ENCODE data around the gene LRMDA. TPM values are rescaled to one million over a fixed set of nuclear protein-coding genes. Genes with fewer than 3 reads are reported as not detected.

Gene LRMDA
- total and polyA plus RNA-seq, 2 of the 8 experiments (the other 6 are each of a cell fraction or from before 2014, with no cell fraction given): 0.86 to 2.8 TPM

DNA sequence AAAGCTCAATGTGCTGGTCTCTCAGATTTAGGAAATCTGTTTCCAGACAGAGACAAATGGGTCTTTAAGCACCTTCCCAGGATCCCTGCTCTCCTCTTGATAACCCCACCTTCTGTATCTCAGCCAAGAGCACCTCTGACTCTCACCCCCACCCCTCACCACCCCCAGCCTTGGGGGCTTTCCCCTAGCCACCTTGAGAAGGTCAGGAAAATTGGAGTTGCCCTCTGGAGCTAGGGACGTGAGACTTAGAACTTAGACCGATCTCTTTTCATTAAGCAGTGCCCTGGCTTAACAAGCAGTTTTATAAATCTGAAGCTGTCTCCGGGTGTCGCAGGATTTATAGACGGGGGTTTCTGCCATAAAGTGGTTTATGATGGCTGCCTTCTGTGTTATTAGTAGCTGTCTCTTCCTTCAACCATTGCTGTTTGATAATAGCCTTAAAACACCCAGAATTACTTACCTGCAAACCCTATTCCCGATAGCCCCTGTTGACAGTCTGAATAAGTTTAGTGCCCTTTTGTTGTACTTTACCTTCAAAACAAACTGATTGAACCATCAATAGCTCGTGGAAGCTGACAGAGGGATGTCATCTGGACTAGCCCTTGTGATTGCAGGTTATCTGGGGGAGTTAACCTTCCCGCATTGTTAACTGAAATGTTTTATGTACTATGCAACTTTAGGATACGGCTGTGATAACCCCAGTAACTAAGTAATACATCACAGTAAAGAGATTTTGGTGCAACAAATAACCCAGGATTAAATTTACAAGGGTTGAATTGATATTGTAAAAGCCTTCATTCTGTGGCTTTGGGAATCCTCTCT, 621.5 kb downstream of the LRMDA start:
- CTCF ChIA-PET (ENCODE audit: partially characterized antibody): interaction anchor here (0.6 to 2.8 kb wide), 5 partner anchors 8 to 698 kb away, joined by 3 to 9 read pairs (median 4); no protein-coding TSS in a partner anchor
- 86% methylated on average over 9 of the region's 9 CpGs; no CpG with 5 or more reads in 1 of the 2 experiments for whole genome bisulfite sequencing, 2 experiments (ENCODE audit: extremely low coverage in 1 of 2, insufficient coverage in 1 of 2, insufficient read length in 1 of 2, insufficient replicate concordance in 2 of 2, low coverage in 1 of 2, low lambda C conversion rate in 2 of 2, missing lambda C conversion rate in 1 of 2)
- TF ChIP-seq MAFK (IDR thresholded peaks at IDR 0.05; ENCODE audit: low read depth, low read length): no peak
- TF ChIP-seq, protein P1, sequence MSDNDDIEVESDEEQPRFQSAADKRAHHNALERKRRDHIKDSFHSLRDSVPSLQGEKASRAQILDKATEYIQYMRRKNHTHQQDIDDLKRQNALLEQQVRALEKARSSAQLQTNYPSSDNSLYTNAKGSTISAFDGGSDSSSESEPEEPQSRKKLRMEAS (IDR thresholded peaks at IDR 0.05): no peak
- TF ChIP-seq, protein P2, sequence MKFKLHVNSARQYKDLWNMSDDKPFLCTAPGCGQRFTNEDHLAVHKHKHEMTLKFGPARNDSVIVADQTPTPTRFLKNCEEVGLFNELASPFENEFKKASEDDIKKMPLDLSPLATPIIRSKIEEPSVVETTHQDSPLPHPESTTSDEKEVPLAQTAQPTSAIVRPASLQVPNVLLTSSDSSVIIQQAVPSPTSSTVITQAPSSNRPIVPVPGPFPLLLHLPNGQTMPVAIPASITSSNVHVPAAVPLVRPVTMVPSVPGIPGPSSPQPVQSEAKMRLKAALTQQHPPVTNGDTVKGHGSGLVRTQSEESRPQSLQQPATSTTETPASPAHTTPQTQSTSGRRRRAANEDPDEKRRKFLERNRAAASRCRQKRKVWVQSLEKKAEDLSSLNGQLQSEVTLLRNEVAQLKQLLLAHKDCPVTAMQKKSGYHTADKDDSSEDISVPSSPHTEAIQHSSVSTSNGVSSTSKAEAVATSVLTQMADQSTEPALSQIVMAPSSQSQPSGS (IDR thresholded peaks at IDR 0.05; ENCODE audit: low read length): no peak
- no peak for TF ChIP-seq KDM1A (IDR thresholded peaks at IDR 0.05; ENCODE audit: borderline replicate concordance, low read length)
- no peak for TF ChIP-seq SP2 (IDR thresholded peaks at IDR 0.05; ENCODE audit: low read length)
- no peak for TF ChIP-seq JUND (IDR thresholded peaks at IDR 0.05; ENCODE audit: low read length)
- no peak for TF ChIP-seq GTF2F1 (IDR thresholded peaks at IDR 0.05; ENCODE audit: borderline replicate concordance, low read depth, low read length)
- TF ChIP-seq, protein P3, sequence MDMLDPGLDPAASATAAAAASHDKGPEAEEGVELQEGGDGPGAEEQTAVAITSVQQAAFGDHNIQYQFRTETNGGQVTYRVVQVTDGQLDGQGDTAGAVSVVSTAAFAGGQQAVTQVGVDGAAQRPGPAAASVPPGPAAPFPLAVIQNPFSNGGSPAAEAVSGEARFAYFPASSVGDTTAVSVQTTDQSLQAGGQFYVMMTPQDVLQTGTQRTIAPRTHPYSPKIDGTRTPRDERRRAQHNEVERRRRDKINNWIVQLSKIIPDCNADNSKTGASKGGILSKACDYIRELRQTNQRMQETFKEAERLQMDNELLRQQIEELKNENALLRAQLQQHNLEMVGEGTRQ (IDR thresholded peaks at IDR 0.05; ENCODE audit: low read length): no peak
- TF ChIP-seq RBBP5 (IDR thresholded peaks at IDR 0.05; ENCODE audit: borderline replicate concordance, low read depth, low read length): no peak
- TF ChIP-seq CHD2 (IDR thresholded peaks at IDR 0.05; ENCODE audit: low read length): no peak

More for the DNA sequence above, 621.5 kb downstream of the LRMDA start:
- Histone ChIP-seq H2BK20ac (ENCODE audit: low read length) (no peak overlapping the region), H4K91ac (replicated peaks; ENCODE audit: insufficient read length, low read length) (no peak overlapping the region), H3K14ac (ENCODE audit: insufficient read length) (no peak overlapping the region), H3K27ac (ENCODE audit: low read depth, low read length) (no peak overlapping the region), H3K9ac (replicated peaks in 1 of 4; ENCODE audit: extremely low read depth in 1 of 4, low read depth in 3 of 4, low read length in 3 of 4) (no peak overlapping the region), H2BK12ac (ENCODE audit: low read depth, low read length) (no peak overlapping the region), H3K4me3 (ENCODE audit: extremely low read depth in 1 of 4, insufficient read depth in 2 of 4, low read depth in 3 of 4, low read length in 4 of 4) (no peak overlapping the region), H4K8ac (ENCODE audit: extremely low read depth, insufficient read depth, low read length) (no peak overlapping the region), H3K36me3 (ENCODE audit: control insufficient read depth in 2 of 4, insufficient read depth in 4 of 4, low read length in 3 of 4) (no peaks in the 10 kb centered on the region), H4K5ac (ENCODE audit: insufficient read length, low read depth, low read length) (no peak overlapping the region), H2AFZ (ENCODE audit: low read length) (no peak overlapping the region), H3K9me3 (ENCODE audit: insufficient read depth in 2 of 2, low read depth in 1 of 2, low read length in 1 of 2) (peaks cover 16 to 17% of the 10 kb centered on the region in 2 experiments), H2BK15ac (ENCODE audit: low read length) (no peak overlapping the region), H3K4ac (replicated peaks; ENCODE audit: insufficient read length, low read depth, low read length) (no peak overlapping the region), H4K20me1 (replicated peaks in 1 of 2; ENCODE audit: control insufficient read depth in 1 of 2, insufficient read depth in 2 of 2, low read length in 2 of 2) (no peaks in the 10 kb centered on the region), H3K79me2 (ENCODE audit: control insufficient read depth in 1 of 2, insufficient read depth in 2 of 2, low read length in 2 of 2) (no peaks in the 10 kb centered on the region), H3K4me2 (ENCODE audit: insufficient read depth in 1 of 2, low read depth in 2 of 2, low read length in 2 of 2) (no peak overlapping the region), H3K18ac (ENCODE audit: extremely low read depth, low read length) (no peak overlapping the region), H3K23me2 (ENCODE audit: low read depth, low read length) (no peaks in the 10 kb centered on the region), H3K79me1 (ENCODE audit: low read depth, low read length) (no peaks in the 10 kb centered on the region), H2BK120ac (replicated peaks; ENCODE audit: low read depth, low read length) (no peak overlapping the region), H3K23ac (ENCODE audit: insufficient read length) (no peak overlapping the region), H2BK5ac (ENCODE audit: low read depth, low read length) (no peak overlapping the region), H3K56ac (replicated peaks; ENCODE audit: insufficient read length, low read depth, low read length) (no peak overlapping the region), H3K27me3 (replicated peaks in 1 of 4; ENCODE audit: control insufficient read depth in 3 of 4, extremely low read depth in 1 of 4, insufficient read depth in 3 of 4, low read length in 3 of 4) (peaks cover 0 to 1% (median 0%) of the 10 kb centered on the region in 4 experiments; a peak in 1 of 7 replicates), H3K4me1 (replicated peaks in 1 of 4; ENCODE audit: control insufficient read depth in 3 of 4, insufficient read depth in 4 of 4, low read length in 3 of 4) (no peaks in the 10 kb centered on the region), H2AK5ac (ENCODE audit: low read depth, low read length) (no peak overlapping the region)
- POLR2A ChIA-PET (ENCODE audit: partially characterized antibody): no interaction called here
- FAIRE-seq (no peak), DNase-seq (ENCODE audit: low read depth in 1 of 2, low spot score in 2 of 2) (no peak)
